RWPE2 (cell line): ENCODE data around the gene FOSL2.

ENCODE experiments used
- ATAC-seq: fragments of 200-7000 bp; cut with Tn5 transposase; 3 replicates; pipeline ENCODE4 v1.9.1; 2021; ENCODE audit warnings: low read depth
- DNase-seq: peaks from one replicate; pipeline ENCODE4 v3.0.0-alpha.2; 2020; ENCODE audit warnings: low spot score
- H3K27ac ChIP-seq: fragments of 450-650 bp; 2 replicates; pipeline ENCODE4 v1.5.1; 2017; ENCODE audit warnings: mild to moderate bottlenecking; ENCODE audit not compliant: poor library complexity, severe bottlenecking
- H3K27me3 ChIP-seq: fragments of 250-450 bp; sonication (Bioruptor Pico); 2 replicates; pipeline ENCODE4 v1.5.1; 2021; ENCODE audit warnings: mild to moderate bottlenecking, moderate library complexity; ENCODE audit not compliant: insufficient read depth, poor library complexity, severe bottlenecking
- H3K36me3 ChIP-seq: fragments of 250-450 bp; sonication (Bioruptor Pico); 2 replicates; pipeline ENCODE4 v1.5.1; 2020; ENCODE audit warnings: low read depth, mild to moderate bottlenecking, moderate library complexity
- H3K4me1 ChIP-seq: fragments of 250-450 bp; sonication (Bioruptor Pico); 2 replicates; pipeline ENCODE4 v1.5.1; 2021; ENCODE audit warnings: mild to moderate bottlenecking, moderate library complexity; ENCODE audit not compliant: insufficient read depth, poor library complexity, severe bottlenecking
- H3K4me3 ChIP-seq: fragments of 250-450 bp; sonication (Bioruptor Pico); 2 replicates; pipeline ENCODE4 v1.5.1; 2021; ENCODE audit warnings: mild to moderate bottlenecking, moderate library complexity; ENCODE audit not compliant: severe bottlenecking
- H3K9me3 ChIP-seq: fragments of 250-450 bp; sonication (Bioruptor Pico); 2 replicates; pipeline ENCODE4 v1.5.1; 2021; ENCODE audit warnings: mild to moderate bottlenecking, moderate library complexity; ENCODE audit not compliant: severe bottlenecking
- TF ChIP-seq, protein P1 (sequence below): fragments of 450-650 bp; IDR thresholded peaks from one replicate; pipeline ENCODE4 v1.5.1; 2017; ENCODE audit warnings: mild to moderate bottlenecking, moderate library complexity; ENCODE audit not compliant: poor library complexity, severe bottlenecking

FOSL2 gene

DNA sequence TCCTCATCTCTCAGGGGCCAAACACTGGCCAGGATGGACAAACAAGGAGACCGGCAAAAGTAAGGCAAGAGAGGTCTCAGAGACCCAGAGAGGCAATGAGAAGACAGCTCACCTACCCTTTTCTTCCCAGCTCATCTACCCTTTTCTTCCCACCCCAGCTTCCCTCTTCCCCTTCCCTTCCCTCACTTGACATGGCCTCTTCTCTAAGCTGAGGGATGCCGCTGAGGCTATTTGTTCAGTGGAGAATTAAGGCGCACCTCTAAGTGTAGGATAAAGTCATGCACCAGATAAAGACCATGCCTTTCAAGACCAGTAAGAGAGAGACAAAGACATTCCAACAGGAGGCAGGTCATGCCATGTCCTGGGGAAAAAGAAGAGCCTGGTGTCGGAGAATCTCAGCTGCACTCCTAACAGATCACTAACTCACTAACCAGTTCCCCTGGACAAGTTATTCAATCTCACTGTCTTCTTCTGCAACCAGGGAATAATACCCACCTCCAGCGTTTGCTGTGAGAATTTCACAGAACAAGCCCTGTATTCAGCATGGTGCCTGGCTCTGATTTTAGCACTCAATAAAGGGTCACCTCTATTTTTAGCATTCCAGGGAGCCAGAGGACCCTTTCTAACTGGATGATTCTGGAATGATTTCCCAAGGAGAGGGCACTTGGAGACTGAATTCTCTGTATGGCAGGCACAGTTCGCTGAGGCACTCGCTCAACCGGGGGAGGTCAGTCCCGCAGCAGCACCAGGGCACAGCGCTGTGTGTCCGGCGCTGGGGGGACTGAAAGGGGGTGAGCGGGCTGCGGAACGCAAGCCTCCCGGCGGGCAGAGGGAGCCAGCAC lies 3.0 kb upstream of the FOSL2 start:
- DNase-seq (no peak), ATAC-seq (no peak)
- peaks cover 5% of the 10 kb centered on the region for H3K36me3 ChIP-seq
- H3K4me1 ChIP-seq: peaks cover 18% of the 10 kb centered on the region
- peak overlapping the region; percentile 83 for H3K4me3 ChIP-seq
- TF ChIP-seq, protein P1, sequence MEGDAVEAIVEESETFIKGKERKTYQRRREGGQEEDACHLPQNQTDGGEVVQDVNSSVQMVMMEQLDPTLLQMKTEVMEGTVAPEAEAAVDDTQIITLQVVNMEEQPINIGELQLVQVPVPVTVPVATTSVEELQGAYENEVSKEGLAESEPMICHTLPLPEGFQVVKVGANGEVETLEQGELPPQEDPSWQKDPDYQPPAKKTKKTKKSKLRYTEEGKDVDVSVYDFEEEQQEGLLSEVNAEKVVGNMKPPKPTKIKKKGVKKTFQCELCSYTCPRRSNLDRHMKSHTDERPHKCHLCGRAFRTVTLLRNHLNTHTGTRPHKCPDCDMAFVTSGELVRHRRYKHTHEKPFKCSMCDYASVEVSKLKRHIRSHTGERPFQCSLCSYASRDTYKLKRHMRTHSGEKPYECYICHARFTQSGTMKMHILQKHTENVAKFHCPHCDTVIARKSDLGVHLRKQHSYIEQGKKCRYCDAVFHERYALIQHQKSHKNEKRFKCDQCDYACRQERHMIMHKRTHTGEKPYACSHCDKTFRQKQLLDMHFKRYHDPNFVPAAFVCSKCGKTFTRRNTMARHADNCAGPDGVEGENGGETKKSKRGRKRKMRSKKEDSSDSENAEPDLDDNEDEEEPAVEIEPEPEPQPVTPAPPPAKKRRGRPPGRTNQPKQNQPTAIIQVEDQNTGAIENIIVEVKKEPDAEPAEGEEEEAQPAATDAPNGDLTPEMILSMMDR: no peak
- peak overlapping the region; percentile 94 for H3K27ac ChIP-seq
- no peaks in the 10 kb centered on the region for H3K27me3 ChIP-seq
- no peaks in the 10 kb centered on the region for H3K9me3 ChIP-seq

DNA sequence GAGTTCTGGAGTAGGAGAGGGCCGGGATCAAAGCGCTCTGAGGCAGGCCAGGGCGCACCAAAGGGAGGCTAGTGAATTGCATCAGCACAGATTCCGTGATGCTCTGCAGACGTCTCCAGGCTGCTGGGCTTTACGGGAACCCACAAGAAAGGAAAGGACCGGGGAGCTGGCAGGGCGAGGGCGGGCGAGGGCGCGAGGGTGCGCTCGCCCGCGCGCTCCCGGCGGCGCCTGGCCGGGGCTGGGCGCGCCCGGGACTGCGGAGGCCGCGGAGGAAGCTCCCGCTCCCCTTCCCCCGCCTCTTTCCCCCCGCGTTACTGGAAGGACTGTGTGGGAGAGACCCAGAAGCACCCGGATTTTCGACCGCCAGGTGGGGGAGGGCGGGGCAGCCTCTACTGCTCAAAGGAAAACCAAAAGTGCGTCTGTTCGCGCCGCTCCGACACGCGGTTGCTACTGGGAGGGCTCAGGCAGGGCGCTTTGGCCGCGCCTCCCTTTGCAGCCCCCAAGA lies 2.4 kb upstream of the FOSL2 start:
- DNase-seq (peak; percentile 93), ATAC-seq (peak; percentile 27)
- Histone ChIP-seq H3K9me3 (no peaks in the 10 kb centered on the region), H3K36me3 (peaks cover 12% of the 10 kb centered on the region), H3K27ac (peak overlapping the region; percentile 94), H3K4me3 (peak overlapping the region; percentile 83), H3K27me3 (no peaks in the 10 kb centered on the region), H3K4me1 (peaks cover 18% of the 10 kb centered on the region)
- TF ChIP-seq, protein P1: peak; percentile 12

DNA sequence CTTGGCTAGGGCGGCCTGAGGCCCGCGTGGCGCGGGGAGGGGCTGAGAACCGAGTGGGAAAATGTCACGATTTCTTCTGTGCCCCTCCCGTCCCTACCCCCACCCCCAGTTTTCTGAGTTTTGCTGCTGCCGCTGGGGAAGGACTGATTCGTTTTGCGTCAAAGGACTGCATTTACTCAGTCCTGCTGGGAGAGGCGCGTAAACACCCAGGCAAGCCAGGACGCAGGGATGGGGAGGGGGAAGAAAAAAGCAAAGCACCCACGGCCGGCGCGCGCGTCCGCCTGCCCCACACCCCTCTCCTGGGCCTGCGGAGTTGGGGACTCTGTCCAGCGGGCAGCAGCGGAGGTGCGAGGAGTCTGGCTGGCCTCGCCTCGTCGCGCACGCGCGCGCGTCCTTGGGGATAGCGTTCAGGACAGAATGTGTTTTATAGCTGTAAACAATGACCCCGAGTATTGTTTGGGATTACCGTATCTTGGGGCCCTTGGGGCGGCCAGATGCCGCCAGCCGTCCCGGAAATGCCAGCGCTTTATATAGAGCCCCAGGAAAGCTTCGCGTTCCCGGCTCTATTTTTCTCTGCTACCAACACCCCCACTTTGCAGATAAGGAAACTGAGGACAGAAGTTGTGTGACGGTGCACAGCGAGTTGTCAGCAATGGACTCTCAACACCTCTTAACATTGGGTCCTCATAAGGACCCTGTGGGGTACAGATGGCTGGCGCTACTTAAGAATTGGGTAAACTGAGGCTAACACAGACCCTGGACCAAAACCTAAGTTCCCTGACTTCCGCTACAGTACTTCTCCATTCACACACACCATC lies 1.7 kb upstream of the FOSL2 start:
- peak overlapping the region; percentile 94 for H3K27ac ChIP-seq

GRCh38 chr2:28391564-28392296 lies 928 bp upstream of the FOSL2 start:
- Histone ChIP-seq H3K36me3 (peaks cover 26% of the 10 kb centered on the region), H3K9me3 (no peaks in the 10 kb centered on the region), H3K27ac (peak overlapping the region; percentile 94), H3K27me3 (no peaks in the 10 kb centered on the region), H3K4me1 (peaks cover 23% of the 10 kb centered on the region), H3K4me3 (peak overlapping the region; percentile 83)
- TF ChIP-seq, protein P1: peak; percentile 51
- peak; percentile 88 for DNase-seq
- ATAC-seq: peak; percentile 23

More for the DNA sequence above, 1.7 kb upstream of the FOSL2 start:
- DNase-seq (no peak), ATAC-seq (peak; percentile 8)
- no peaks in the 10 kb centered on the region for H3K27me3 ChIP-seq
- TF ChIP-seq, protein P1: no peak
- H3K9me3 ChIP-seq: no peaks in the 10 kb centered on the region
- H3K4me3 ChIP-seq: peak overlapping the region; percentile 83
- H3K4me1 ChIP-seq: peaks cover 18% of the 10 kb centered on the region
- peaks cover 18% of the 10 kb centered on the region for H3K36me3 ChIP-seq
